Prostate gland (tissue), 2 donors: ENCODE results near the gene KLHL6.

ENCODE experiments used
- POLR2AphosphoS5 ChIP-seq: sonication (generic); formaldehyde crosslinking; IDR thresholded peaks from one replicate; pipeline ENCODE4 v1.6.1; 2017; ENCODE audit warnings: antibody characterized with exemption
- TF ChIP-seq, protein P1 (sequence below), 4 experiments: fragments of 200-600 bp in 2 of 4; fragments of 450-650 bp in 2 of 4; sonication (generic) in 2 of 4; IDR thresholded peaks; 1 replicate in 3 of 4; 2 replicates in 1 of 4; pipeline ENCODE4 v1.5.1; 2016 to 2019; ENCODE audit warnings: antibody characterized with exemption in 4 of 4, mild to moderate bottlenecking in 2 of 4, moderate library complexity in 2 of 4

DNA sequence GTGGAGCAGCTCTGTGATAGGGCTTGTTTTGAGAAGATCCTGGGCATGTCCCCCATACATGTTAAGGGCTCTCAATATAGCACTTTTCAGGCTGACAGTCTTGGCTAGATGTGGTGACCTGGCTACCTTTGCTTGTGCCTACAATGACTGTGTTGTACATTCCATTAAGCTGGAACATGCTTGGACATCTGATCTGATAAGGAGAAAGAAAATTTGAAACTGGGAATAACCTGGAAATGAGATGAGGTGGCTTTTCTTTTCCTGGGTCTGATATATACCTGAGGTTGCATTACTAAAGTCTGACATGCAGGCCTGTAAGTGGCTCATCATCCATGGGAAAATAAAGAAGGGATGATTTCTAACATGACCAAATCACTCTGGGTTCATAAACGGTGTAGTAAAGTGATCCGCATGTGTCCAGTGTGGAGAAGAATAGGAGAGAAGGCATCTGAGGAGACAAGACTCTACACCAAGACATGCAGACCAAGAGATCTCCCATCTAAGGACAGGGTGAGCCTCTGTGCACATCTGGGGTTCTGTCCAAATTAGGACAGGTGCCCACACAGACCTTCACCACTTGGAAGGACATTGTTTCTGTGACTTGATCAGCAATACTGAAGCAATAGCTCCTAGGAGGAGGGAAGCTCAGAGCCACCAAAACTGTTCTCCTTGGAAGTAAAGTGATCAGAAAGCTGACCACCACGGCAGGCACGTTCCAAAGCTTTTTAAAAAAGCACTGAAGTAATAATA lies 62.0 kb downstream of the KLHL6 start:
- TF ChIP-seq POLR2AphosphoS5 = no peak
- TF ChIP-seq, protein P1, sequence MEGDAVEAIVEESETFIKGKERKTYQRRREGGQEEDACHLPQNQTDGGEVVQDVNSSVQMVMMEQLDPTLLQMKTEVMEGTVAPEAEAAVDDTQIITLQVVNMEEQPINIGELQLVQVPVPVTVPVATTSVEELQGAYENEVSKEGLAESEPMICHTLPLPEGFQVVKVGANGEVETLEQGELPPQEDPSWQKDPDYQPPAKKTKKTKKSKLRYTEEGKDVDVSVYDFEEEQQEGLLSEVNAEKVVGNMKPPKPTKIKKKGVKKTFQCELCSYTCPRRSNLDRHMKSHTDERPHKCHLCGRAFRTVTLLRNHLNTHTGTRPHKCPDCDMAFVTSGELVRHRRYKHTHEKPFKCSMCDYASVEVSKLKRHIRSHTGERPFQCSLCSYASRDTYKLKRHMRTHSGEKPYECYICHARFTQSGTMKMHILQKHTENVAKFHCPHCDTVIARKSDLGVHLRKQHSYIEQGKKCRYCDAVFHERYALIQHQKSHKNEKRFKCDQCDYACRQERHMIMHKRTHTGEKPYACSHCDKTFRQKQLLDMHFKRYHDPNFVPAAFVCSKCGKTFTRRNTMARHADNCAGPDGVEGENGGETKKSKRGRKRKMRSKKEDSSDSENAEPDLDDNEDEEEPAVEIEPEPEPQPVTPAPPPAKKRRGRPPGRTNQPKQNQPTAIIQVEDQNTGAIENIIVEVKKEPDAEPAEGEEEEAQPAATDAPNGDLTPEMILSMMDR (IDR thresholded peaks at IDR 0.05) = no peak
